ENCODE measurements around the gene ZNF367. TPM values are rescaled to one million over a fixed set of nuclear protein-coding genes. Genes with fewer than 3 reads are reported as not detected.
"Not testable (repeated sequence)": the region's sequence is repeated elsewhere in the genome, so short reads cannot be mapped to it uniquely, and the experiment has no call there.

Gene ZNF367
- total RNA-seq, 1 experiment from 2014 or later = 14.0 TPM

DNA sequence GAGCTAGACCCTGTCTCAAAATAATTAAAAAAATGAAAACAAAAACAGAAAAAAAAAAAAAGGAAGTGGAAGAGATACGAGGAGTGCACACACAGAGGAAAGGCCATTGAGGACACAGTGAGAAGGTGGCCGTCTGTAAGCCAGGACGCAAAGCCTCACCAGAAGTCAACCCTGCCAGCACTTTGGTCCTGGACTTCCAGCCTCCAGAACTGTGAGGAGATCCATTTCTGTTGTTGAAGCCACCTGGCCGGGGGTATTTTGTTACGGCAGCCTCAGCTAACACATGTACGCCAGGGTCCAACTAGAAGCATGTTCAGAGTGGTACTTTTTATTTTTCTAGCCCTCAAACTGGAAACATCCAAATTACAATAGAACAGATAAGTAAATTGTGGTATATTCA is 56.5 kb downstream of the ZNF367 start:
- DNase-seq (no peak), ATAC-seq (no peak)
- Histone ChIP-seq H3K4me1 (ENCODE audit: insufficient read depth, low read length) (no peaks in the 10 kb centered on the region), H3K36me3 (ENCODE audit: low read depth, low read length) (no peaks in the 10 kb centered on the region), H3K27me3 (ENCODE audit: low read length) (no peaks in the 10 kb centered on the region), H3K9me3 (ENCODE audit: low read length) (no peaks in the 10 kb centered on the region), H3K27ac (ENCODE audit: low read length) (no peak overlapping the region), H3K9ac (ENCODE audit: low read length) (no peak overlapping the region), H4K20me1 (ENCODE audit: low read length) (no peaks in the 10 kb centered on the region), H3F3A (ENCODE audit: low read length, unreplicated experiment) (no peaks in the 10 kb centered on the region), H3K9me2 (replicated peaks; ENCODE audit: low read length) (no peaks in the 10 kb centered on the region), H3K79me2 (ENCODE audit: low read length) (no peaks in the 10 kb centered on the region), H3K4me2 (ENCODE audit: low read length) (no peak overlapping the region), H3K4me3 (ENCODE audit: low read length) (no peak overlapping the region), H2AFZ (ENCODE audit: low read length) (no peak overlapping the region)
- POLR2A ChIA-PET (ENCODE audit: unreplicated experiment) = no interaction called here
- TF ChIP-seq EZH2 (IDR thresholded peaks at IDR 0.05; ENCODE audit: low read length, unreplicated experiment) = no peak
- TF ChIP-seq, protein P1, sequence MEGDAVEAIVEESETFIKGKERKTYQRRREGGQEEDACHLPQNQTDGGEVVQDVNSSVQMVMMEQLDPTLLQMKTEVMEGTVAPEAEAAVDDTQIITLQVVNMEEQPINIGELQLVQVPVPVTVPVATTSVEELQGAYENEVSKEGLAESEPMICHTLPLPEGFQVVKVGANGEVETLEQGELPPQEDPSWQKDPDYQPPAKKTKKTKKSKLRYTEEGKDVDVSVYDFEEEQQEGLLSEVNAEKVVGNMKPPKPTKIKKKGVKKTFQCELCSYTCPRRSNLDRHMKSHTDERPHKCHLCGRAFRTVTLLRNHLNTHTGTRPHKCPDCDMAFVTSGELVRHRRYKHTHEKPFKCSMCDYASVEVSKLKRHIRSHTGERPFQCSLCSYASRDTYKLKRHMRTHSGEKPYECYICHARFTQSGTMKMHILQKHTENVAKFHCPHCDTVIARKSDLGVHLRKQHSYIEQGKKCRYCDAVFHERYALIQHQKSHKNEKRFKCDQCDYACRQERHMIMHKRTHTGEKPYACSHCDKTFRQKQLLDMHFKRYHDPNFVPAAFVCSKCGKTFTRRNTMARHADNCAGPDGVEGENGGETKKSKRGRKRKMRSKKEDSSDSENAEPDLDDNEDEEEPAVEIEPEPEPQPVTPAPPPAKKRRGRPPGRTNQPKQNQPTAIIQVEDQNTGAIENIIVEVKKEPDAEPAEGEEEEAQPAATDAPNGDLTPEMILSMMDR (conservative IDR thresholded peaks at IDR 0.05; ENCODE audit: low read depth, low read length) = no peak
- TF ChIP-seq EZH2phosphoT487 (IDR thresholded peaks at IDR 0.05; ENCODE audit: borderline replicate concordance, low read length) = no peak
- intact Hi-C loops (cut with micrococcal nuclease) = no loop called here
- CTCF ChIA-PET = no interaction called here
- BruUV-seq (replicated peaks) = no TSS peak

DNA sequence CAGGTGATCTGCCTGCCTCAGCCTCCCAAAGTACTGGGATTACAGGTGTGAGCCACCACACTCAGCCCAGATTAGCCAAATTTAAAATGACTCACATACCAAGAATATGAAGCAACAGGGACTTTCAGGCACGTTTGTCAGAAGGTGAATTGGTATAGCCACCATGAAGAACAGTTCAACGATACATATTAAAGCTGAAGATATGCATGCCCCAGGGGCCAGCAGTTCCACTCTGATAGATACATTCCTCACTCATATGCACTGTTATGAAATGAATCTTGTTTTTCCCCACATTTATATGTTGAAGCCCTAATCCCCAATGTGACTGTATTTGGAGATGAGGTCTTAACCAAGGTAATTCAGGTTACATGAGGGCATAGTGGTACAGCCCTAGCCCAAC is 57.2 kb downstream of the ZNF367 start:
- CTCF ChIA-PET = no interaction called here

DNA sequence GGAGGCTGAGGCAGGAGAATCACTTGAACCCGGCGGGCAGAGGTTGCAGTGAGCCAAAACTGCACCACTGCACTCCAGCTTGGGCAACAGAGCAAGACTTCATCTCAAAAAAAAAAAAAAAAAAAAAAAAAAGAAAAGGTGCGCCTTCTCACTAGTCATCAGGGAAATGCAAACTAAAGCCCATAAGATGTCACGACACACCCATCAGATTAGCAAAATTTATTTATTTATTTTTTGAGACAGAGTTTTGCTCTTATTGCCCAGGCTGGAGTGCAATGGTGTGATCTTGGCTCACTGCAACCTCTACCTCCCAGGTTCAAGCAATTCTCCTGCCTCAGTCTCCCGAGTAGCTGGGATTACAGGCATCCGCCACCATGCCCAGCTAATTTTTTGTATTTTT is 57.6 kb downstream of the ZNF367 start:
- H3K9me3 ChIP-seq (ENCODE audit: low read length); CTCF ChIA-PET; H4K20me1 ChIP-seq (ENCODE audit: low read length); H3K4me1 ChIP-seq (ENCODE audit: insufficient read depth, low read length); ATAC-seq; H3K9me2 ChIP-seq (replicated peaks; ENCODE audit: low read length); intact Hi-C loops (cut with micrococcal nuclease); H2AFZ ChIP-seq (ENCODE audit: low read length); H3K79me2 ChIP-seq (ENCODE audit: low read length); H3K27me3 ChIP-seq (ENCODE audit: low read length); H3K27ac ChIP-seq (ENCODE audit: low read length); DNase-seq; POLR2A ChIA-PET (ENCODE audit: unreplicated experiment); BruUV-seq (replicated peaks); H3F3A ChIP-seq (ENCODE audit: low read length, unreplicated experiment); H3K4me3 ChIP-seq (ENCODE audit: low read length); H3K36me3 ChIP-seq (ENCODE audit: low read depth, low read length); H3K9ac ChIP-seq (ENCODE audit: low read length); H3K4me2 ChIP-seq (ENCODE audit: low read length): not testable (repeated sequence)

More for the DNA sequence above, 57.2 kb downstream of the ZNF367 start:
- no peaks in the 10 kb centered on the region for H3K4me1 ChIP-seq (ENCODE audit: insufficient read depth, low read length)
- no peak overlapping the region for H3K4me2 ChIP-seq (ENCODE audit: low read length)
- H3K79me2 ChIP-seq (ENCODE audit: low read length) = no peaks in the 10 kb centered on the region
- TF ChIP-seq EZH2phosphoT487 (IDR thresholded peaks at IDR 0.05; ENCODE audit: borderline replicate concordance, low read length) (no peak), EZH2 (IDR thresholded peaks at IDR 0.05; ENCODE audit: low read length, unreplicated experiment) (no peak)
- TF ChIP-seq, protein P1 (conservative IDR thresholded peaks at IDR 0.05; ENCODE audit: low read depth, low read length) = no peak
- DNase-seq = no peak
- no peak overlapping the region for H2AFZ ChIP-seq (ENCODE audit: low read length)
- BruUV-seq (replicated peaks) = no TSS peak
- no peaks in the 10 kb centered on the region for H3K36me3 ChIP-seq (ENCODE audit: low read depth, low read length)
- no peak for ATAC-seq
- no peaks in the 10 kb centered on the region for H3K27me3 ChIP-seq (ENCODE audit: low read length)
- H4K20me1 ChIP-seq (ENCODE audit: low read length) = no peaks in the 10 kb centered on the region
- intact Hi-C loops (cut with micrococcal nuclease) = no loop called here
- H3K9ac ChIP-seq (ENCODE audit: low read length) = no peak overlapping the region
- no peaks in the 10 kb centered on the region for H3F3A ChIP-seq (ENCODE audit: low read length, unreplicated experiment)
- no peaks in the 10 kb centered on the region for H3K9me3 ChIP-seq (ENCODE audit: low read length)
- no peak overlapping the region for H3K4me3 ChIP-seq (ENCODE audit: low read length)
- POLR2A ChIA-PET (ENCODE audit: unreplicated experiment) = no interaction called here
- H3K27ac ChIP-seq (ENCODE audit: low read length) = no peak overlapping the region
- H3K9me2 ChIP-seq (replicated peaks; ENCODE audit: low read length) = no peaks in the 10 kb centered on the region
